Activated CD8-positive, alpha-beta memory T cell treated with anti-CD3 and anti-CD28 coated beads, Interleukin-2, amount 50 U/mL, for 4 hours (primary cell): ENCODE results near the gene HOXC11.

Experiments
- DNase-seq: peaks from one replicate; pipeline ENCODE4 v3.0.0-alpha.2; 2020

Gene HOXC11

DNA sequence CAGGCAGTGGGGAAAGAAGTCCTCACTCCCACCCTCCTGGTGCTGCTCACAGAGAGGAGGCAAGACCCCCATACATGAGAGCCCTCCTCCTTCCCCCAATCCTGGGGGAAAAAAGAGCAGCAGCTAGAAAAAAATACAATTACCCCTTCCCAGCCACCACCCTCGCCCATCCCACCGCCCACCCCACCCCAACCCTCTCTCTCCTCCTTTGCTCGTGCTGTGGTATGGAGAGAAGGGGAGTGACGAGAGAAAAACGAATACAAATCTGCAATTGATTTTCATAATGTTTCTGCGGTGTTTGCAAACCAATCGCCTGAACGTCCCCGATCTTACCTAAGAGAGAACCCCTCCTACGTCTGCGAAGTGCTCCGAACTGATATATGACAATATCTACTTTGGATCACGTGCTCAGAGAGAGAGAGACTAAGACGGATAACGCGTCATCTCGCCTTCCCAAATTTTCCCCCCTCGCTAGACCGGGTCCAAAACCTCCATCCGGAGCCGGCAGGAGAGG, at the start of gene HOXC11:
HOXC11 (plus strand) TSS at position 405 of the 514 bp plus-strand sequence. CDS start 116 bp downstream, outside the sequence.
- DNase-seq: no peak

GRCh38 chr12:53924521-53925405, 48.2 kb upstream of the HOXC11 start:
- DNase-seq: no peak

GRCh38 chr12:53927220-53928029, 45.5 kb upstream of the HOXC11 start:
- no peak for DNase-seq

- DNase-seq: no peak
These were observed 44.7 kb upstream of the HOXC11 start for GRCh38 chr12:53928054-53928835.

- no peak for DNase-seq
These were observed 43.4 kb upstream of the HOXC11 start for GRCh38 chr12:53929527-53929926.

- DNase-seq: no peak
These were observed 42.2 kb upstream of the HOXC11 start for GRCh38 chr12:53930591-53931255.

- DNase-seq: no peak
These were observed 40.9 kb upstream of the HOXC11 start for GRCh38 chr12:53931844-53932581.

- no peak for DNase-seq
These were observed 40.0 kb upstream of the HOXC11 start for GRCh38 chr12:53932915-53933314.

GRCh38 chr12:53935383-53936341, 37.3 kb upstream of the HOXC11 start:
- DNase-seq: no peak

GRCh38 chr12:53937099-53937498, 35.8 kb upstream of the HOXC11 start:
- DNase-seq: no peak

DNA sequence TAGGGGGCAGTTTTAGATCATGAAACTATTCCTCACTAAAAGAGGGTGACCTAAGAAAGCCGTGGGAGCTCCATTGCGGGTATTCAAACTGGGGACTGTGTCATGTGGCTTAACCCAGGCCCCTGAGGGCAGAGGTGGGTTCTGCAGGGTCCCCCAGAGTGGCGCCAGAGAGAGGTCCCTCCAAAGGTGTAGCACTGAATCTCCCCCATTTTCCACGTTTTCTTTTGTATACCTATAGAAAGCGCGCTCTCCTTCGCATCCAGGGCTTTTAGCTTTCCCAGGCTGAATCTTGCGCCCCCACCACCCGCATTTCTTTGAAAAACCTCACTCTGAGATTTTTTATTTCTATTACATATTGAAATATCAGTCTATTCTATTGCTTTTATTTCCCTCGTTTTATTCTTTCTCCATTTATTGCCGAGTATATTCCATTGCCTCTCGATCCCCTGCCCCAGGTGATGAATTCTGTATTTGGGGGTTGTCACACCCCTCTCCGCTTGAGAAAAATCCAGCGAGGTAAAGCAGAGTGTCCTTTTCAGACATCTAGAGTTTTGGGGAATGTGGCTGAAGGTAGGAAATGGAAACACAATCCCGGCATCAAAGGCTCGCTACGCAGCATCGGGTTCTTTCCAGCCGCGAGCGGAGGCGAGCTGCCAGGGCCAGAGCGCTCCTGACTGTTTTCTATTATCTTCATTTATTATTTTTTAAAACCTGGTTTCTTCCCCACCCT, 35.2 kb upstream of the HOXC11 start:
- no peak for DNase-seq

DNA sequence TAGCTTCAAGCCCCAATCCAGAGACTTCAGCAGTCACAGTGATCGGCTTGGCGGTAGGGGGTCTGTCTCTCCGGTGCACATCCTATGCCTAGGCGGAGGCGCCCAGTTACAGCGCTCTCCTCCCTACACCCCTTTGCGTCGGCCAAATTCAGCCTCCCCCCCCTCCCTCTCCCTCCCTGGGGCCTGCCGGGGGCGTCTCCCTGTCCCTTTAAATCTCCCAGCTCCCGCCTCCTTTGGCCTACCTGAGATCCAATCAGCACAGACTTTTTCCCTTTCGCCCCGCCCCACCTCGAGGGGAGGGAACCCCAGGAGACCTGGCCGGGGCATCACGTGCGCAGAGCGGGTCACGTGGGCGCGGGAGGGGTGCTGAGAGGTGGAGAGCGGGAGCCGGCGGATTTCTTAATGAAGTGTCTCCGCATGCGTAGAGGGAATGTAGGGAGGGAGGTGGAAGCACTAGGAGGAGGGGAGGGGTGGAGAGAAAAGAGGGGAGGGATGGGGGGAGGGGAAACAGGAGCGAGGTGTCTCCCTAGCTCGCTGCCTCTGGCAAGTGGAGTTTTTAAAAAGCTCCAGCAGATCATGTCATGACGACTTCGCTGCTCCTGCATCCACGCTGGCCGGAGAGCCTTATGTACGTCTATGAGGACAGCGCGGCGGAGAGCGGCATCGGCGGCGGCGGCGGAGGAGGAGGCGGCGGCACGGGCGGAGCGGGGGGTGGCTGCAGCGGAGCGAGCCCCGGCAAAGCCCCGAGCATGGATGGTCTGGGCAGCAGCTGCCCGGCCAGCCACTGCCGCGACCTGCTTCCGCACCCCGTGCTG, 34.4 kb upstream of the HOXC11 start, which contains the start of gene HOXC13:
HOXC13 (plus strand) TSS at position 506 of the 815 bp plus-strand sequence; CDS start at position 582, 76 bp downstream.
- DNase-seq: no peak

- no peak for DNase-seq
These were observed 33.5 kb upstream of the HOXC11 start for GRCh38 chr12:53939141-53940108.

GRCh38 chr12:53940443-53941014, 32.4 kb upstream of the HOXC11 start:
- no peak for DNase-seq

DNA sequence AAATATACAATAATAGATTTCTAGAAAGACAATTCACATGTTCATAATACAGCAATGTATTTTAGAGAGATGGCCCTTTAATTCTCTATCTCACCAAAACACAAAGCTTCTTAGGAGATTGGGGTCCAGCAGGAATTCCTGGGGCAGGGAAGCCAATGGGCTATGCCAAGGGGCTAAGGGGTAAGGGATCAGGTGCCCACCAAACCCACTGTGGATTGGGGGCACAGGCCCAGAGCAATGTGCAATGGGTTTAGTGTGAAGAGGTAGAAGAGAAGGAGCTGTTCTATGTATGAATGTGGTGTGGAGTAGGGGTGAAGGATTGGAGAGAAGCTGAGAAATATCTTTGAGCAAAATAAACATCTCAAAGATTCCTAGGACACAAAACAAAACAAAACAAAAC, 31.7 kb upstream of the HOXC11 start:
- DNase-seq: no peak

DNA sequence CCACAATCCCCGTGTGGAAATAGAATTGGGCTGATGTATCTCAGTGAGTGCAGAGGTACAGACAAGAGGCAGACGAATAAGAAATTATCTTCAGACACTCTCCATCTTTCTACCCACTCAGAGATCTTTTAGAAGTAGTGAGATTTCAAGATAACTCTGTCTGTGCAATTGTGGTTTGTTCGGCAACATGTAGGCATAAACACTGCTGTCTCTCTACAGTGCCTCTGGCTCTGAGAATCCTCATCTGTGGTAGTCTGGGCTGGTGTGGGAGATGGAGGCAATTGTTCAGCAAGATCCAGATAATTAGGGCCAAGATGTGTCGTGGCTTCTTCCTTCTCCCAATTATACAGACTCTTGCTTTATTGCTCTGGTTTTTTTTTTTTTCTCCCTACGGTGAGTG, 31.2 kb upstream of the HOXC11 start:
- DNase-seq: no peak

- DNase-seq: no peak
These were observed 30.4 kb upstream of the HOXC11 start for GRCh38 chr12:53942467-53942997.
